GM21423 (cell line): Measurements from ENCODE around the gene FGD3.
"Not testable (repeated sequence)": the region's sequence is repeated elsewhere in the genome, so short reads cannot be mapped to it uniquely, and the experiment has no call there.

Experiments used
- ATAC-seq: cut with Tn5 transposase; IDR thresholded peaks from one replicate; pipeline ENCODE4 v1.9.1; 2021; ENCODE audit warnings: mild to moderate bottlenecking, moderate library complexity; ENCODE audit not compliant: unreplicated experiment

The FGD3 gene

DNA sequence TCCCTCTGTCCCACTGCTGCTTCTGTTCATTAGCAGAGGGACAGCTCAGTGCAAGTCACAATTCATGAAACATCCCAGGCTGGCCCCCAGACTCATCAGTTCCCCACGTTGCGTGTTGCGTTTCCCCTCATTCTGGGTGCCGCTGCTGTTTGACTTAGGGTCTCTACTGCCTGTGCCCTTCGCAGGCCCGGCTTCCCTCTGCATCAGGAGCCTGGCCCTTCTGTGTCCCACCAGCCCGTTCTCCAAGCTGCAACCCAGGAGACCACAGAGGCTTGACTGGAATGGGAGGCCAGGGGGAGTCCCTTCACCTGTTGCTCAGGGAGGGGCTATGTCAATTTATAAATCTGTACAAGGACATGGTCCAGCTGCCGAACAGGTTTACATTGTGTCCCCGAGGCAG, 57.2 kb downstream of the FGD3 start:
- ATAC-seq: no peak

DNA sequence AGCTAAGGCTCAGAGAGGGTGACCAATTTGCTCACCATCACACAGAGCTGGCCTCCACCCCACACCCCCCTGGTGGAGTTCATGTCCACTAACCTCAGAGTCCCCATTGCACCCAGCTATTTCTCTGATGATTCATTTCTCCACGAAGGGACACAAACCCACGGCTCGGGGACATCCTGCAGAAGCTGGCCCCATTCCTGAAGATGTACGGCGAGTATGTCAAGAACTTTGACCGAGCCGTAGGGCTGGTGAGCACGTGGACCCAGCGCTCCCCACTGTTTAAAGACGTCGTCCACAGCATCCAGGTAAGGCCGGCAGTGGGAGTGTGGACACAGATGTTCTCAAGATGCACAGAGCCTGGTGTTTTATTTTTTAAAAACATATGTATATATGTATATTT, 58.6 kb downstream of the FGD3 start:
- ATAC-seq: no peak

DNA sequence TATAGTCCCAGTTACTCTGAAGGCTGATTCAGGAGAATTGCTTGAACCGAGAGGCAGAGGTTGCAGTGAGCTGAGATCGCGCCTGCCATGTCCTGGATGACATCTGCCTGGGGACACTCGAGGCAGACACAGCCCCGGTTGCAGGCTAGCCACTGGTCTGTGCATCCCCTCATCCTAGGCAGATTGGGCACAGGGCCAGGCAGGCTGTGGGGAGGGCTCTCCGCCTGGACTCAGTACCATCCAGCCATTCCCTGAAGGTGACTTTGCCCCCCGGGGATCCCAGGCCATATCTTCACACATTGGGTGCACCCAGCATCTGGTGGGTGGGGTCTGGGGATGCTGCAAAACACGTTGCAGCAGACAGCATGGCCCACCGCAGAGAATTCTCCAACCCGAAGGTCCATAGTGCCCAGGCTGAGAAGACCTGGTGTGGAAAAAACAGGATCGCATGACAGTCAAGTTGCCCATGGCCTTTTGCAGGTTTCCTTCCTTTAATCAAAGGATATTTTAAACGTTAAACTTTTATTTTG, 60.3 kb downstream of the FGD3 start:
- no peak for ATAC-seq

DNA sequence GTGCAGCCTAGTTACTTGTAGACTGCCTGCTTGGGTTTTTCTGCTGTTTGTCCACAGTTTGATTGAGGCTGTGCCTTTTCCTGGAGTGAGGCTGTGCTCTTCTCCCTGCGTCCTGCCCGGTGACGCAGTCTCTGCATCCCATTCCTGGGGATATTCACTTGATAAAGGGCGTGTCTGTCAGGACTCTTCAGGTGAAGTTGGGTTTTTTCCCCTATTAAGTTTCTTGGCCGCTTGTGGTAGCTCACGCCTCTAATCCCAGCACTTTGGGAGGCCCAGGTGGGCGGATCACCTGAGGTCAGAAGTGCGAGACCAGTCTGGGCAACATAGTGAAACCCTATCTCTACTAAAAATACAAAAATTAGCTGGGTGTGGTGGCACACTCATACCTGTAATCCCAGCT, 61.1 kb downstream of the FGD3 start:
- ATAC-seq: no peak

DNA sequence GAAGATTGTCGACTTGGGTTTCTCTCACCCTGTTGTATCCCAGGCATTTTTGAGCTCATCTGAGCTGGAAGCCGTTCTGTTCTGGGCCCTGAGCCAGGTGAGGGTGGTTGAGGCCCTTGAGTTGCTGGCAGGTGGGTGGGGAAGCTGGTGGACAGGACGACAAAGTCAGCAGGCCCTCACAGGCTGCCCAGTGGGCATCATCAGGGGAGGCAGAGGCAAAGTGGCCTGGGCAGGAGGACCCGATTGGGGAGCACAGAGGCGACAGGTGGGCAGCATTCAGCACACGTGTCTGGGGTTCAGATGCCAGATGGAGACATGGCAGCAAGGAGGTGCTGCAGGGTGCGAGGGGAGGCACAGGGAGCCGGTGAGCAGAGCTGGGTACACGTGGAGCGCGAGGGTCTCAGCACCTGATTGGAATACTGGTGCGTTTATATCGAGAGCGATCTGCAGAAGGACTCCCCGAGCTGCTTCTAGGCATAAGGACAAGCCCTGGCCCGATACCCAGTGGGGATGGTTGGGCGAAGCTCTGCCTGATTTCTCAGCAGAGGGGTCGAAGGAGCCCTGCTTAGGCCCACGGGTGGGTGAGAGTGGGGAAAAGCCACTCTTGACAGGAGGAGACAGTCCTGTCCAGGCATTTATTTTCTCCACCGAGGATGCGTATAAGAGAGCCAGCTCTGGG, 62.2 kb downstream of the FGD3 start:
- ATAC-seq: no peak

DNA sequence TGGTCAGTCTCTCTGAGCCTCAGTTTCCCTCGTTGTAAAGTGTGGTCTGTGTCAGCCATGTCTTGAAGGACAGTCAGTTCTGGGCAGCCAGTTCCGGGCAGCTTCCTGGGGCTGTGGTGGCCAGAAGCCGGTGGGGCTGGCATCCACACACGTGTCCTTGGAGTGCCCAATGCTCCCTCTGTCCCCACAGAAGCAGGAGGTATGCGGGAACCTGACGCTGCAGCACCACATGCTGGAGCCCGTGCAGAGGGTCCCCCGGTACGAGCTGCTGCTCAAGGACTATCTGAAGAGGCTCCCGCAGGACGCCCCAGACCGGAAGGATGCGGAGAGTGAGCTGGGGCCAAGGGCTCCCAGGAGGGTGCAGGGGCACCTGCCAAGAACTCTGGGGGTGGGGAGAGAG, 62.7 kb downstream of the FGD3 start:
- no peak for ATAC-seq

DNA sequence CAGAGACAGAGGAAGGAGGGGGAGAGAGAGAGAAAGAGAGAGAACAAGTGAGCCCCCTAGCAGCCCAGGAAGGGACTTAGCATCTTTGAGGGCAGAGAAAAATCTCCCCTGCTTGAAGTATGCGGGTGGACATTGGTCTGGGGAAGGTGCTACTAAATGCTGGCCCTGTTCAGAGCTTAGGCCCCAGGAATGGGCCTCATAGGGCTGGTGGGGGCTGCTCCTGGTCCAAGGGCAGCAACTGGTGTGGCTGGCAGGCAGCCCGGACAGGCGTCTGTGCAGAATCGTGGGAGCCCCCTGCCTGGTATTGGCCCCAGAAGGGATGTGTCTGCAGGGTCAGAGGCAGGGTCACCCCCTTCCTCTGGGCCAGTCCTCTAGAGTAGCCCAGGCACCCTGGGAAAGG, 63.4 kb downstream of the FGD3 start:
- ATAC-seq: no peak

DNA sequence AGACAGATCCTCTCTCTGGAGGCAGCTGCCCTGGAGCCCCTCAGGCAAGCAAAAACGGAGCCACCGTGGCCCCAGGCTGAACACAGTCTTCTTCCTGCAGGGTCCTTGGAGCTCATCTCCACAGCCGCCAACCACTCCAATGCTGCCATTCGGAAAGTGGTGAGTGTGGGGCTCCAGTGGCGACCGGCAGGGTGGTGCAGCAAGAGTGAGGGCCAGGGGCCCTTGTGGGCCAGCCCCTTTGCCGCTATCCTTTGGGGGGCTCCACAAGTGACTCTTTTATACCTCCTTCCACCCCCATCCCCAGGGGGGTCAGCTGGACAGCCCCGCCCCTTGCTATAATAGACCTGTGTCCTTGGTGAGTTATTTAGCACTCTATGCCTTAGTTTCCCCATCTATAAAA, 63.8 kb downstream of the FGD3 start:
- no peak for ATAC-seq

DNA sequence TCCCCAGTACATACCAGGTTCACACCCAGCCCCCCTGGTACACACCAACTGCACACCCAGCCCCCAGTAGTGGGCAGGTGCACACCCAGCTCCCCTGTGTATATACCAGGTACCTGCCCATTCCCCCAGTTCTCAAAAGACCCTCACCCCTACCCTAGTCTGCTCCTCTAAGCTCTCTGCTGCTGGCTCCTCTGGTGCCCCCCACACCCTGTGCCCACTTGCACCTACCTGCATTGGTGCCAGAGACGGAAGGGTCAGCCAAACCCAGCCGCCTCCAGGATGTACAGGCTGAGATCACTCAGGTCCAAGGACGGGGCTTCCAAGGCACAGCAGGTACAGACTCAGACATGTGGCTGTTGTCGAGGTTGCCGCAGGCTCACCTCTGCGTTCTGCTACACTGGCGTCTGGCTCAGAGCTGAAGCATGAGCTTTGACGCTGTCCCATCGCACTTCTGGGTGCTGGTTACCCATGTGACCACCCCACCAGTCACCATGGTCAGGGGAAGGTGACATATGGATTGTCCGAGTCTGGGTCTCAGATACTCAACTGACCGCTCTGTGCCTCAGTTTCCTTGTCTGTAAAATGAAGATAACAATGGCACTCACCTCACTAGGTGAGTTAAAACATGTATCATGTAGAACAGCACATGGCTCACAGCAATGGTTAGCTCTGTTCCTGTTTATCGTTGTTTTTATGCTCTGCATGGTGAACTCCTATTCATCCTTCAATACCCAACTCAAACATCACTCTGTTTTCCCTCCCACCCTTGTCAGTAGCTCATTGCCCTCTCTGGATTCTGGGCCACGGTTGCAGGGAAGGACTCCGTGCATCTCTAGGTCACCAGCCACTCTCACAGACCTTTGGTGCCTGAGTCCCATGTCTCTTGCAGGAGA, 65.9 kb downstream of the FGD3 start:
- no peak for ATAC-seq

DNA sequence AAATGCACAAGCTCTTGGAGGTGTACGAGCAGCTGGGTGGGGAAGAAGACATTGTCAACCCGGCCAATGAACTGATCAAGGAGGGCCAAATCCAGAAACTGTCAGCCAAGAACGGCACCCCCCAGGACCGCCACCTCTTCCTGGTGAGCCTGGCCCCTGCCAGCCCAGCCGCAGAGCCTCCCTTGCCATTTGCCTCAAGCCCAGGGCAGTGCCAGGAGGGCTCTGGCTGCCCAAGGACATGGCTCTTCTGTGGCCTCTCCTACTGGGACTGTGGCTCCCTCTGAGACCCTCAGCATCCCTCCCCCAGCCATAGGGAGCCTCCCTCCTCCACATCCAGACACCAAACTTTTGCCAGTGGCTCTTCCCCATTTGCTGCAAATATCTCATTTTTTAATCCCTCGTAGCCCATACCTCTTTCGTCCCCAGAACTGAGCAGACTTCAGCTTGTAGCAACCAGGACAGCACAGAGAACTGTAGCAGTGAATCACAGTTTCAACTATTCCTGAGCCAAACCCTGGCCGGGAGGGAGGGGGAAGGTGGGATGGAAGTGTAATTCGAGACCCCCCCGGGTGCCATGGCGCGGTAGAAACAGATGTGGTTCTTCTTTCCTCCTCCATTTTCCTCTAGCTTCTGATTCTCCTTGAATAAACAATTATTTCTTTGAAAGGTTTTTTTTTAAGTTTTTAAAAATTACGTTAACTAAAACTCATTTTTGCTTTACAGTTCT, 66.7 kb downstream of the FGD3 start:
- no peak for ATAC-seq

DNA sequence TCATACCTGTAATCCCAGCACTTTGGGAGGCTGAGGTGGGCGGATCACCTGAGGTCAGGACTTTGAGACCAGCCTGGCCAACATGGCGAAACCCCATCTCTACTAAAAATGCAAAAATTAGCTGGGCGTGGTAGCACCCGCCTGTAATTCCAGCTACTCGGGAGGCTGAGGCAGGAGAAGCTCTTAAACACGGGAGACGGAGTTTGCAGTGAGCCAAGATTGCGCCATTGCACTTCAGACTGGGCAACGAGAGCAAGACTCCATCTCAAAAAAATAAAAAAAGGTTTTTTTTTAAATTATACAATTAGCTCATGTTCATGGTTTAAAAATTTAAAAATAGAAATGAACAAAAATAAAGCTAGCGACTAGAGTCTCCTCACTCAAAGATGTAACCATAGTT, 67.9 kb downstream of the FGD3 start:
- ATAC-seq: not testable (repeated sequence)

DNA sequence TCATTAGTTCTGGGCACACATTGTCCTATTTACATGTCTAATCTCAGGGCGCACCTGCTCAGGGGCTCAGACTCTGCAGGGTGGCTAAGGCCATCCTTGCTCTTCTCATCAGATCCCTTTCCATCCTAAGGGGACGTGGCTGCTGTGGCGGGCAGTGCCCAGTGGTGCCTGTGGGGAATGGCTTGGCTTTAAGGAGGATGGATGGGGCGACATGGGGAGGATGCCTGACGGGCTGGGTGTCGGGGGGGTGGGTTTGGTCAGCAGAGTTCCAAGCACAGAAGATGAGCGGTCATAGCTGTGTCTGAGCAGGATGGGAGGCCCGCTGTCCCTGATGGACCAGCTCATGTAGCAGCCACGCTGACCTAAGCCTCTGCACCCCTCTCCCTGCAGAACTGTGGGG, 70.3 kb downstream of the FGD3 start:
- ATAC-seq: no peak

DNA sequence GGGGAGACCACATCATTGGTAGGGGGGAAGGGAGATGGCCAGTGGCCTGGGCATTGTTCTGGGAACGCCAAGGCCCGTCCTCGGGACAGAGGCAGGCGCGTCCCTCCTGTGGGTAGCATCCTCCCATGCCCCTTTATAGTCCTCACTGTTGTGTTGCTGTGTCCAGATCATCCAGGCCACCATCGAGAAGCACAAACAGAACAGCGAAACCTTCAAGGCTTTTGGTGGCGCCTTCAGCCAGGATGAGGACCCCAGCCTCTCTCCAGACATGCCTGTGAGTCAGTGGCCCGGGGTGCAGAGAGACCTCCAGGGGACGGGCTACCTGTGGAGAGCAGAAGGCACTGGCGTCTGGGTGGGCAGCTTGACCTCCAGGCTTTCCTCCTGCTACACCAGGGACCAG, 72.8 kb downstream of the FGD3 start:
- ATAC-seq: no peak

DNA sequence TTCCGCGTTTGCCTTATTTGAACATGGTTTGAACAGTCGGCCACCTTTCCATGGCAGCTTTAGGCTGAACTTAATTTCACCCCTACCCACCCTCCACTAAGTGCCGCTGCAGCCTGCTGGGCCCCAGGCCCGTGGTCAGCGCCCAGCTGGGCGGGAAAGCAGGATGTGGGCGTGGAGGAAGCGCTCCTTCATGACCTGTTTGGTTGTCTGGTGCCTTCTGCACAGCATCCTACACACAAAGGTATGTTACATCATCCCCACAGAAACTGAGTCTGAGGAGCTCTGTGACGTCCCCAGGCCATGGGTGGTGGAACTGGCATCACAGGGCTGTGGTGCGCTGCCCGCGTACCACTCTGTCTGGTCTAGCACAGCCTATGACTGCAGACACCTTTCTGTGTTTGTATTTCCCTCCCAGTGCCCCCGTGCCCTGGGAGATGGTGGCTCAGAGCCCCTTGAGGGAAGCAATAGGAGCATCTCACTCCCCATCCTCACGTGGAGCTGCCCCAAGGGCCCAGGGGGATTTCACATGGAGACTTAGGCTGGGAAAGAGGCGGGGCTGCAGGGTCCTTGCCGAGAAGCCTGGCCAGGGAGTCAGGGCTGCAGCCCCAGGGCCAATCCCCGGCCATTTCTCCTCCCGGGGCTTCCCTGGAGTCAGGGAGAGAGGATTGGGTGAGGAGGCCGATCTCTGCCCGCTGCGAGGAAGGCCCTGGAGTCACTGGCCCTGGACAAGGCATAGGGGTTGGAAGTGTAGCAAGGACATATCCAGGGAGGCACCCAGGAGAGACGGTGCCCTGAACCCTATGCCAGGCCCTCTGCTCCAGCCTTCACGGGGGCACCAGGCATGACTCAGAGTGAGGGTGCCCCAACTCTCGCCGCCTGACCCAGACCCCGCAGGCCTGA, 73.7 kb downstream of the FGD3 start:
- ATAC-seq: no peak

DNA sequence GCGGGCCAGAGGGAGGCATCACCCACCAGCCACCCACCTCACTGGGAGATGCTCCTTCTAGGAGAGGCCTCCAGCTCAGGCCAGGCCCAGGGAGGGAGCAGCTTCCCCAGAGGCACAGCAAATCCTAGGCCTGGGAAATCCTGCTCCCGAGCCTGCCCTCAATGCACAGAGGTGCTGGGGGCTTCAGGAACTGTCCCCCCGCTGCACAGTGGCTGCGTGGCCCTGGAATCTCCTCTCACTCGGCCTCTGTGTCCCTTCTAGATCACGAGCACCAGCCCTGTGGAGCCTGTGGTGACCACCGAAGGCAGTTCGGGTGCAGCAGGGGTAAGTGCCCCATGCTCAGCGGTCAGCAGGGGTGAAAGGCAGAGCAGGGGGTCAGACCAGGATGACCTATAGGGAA, 74.7 kb downstream of the FGD3 start:
- no peak for ATAC-seq

DNA sequence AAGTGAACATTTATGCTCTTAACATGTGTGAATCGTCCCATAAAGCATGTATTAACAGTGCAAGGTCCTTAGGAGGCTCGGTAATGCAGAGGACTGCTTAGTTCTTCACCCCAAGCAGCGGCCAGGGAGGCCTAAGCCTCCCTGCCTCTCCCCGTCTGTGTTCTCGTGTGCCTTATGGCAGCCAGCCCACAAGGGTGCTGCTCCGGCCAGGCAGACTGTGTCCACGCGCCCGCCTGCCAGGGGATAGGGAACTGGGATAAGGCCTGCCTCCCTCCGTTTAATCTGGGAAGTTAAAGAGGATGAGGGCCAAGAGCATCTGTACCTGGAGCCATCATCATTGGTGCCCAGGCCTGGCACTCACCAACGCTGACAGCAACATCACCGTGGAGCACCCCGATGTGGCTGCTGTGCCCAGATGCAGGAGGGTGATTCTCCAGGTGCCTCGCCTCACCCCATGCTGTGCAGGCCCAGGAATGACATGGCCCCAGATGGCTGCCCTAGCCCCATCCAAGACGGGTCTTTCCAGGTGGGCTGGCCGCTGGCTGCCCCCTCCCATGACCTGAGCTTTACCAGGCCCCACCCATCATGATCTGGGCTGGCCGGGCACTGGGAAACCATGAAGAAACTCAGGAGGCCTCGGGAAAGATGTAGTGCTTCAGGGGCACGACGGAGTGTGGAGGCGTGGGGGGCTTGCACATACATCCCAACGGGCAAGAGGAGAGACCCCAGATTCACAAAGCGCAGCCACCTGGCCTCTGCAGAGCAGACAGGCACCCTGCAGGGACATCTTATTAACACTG, 75.6 kb downstream of the FGD3 start:
- no peak for ATAC-seq

DNA sequence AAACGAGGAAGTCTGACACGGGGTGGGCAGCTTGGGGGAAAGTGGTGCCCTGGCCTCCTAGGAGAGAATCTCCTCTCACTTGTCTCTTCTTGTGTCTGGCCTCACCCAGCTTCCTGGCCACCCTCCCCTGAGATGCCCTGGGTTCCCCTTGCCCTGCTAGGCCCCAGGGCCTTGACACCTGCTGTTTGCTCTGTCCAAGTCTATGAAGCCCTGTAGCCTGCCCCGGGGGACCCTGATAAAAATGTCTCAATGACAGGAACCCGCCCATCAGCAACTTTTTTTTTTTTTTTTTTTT, 76.1 kb downstream of the FGD3 start:
- no peak for ATAC-seq

DNA sequence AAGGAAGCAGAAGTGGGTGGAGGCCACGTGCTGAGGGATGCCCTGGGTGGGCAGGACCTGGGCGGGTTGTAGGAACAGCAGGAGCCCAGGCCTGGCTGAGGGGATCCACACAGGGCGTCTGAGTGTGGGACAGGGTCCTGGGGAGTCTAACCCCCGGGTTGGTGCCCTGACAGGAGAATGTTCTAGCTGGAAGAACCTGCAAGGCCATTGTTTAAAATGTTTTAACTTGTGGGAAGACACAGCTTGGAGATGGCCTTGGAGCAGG, 77.3 kb downstream of the FGD3 start:
- no peak for ATAC-seq

DNA sequence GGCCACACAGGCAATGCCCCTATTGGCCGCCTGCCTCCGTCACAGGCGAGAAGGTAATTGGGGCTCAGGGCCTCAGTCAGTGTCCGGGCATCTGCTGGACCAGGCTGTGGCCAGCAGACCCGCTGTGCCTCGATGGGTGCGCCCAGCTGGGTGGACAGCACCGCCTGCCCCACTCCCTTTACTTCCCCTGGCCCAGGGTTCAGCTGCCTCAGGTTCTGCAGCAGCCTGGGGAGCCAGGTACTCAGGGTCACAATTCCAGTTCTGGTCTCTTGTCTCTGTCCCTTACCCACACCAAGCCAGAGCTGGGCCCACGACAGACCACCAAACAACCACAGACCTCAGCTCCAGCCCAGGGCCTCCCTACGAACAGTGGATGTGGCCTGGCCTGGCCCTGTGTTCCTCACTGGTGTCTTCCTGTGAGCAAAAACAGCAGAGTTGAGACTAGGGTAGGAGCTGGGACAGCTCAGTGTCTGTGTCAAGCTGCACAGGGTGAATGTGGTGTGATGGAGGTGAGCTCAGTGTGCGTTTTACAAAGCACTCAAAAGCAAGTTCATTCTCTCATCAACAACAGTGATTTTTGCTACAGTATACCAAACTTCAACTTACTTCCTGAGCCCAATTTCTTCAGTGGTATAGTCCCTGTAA, 77.8 kb downstream of the FGD3 start:
- ATAC-seq: no peak

DNA sequence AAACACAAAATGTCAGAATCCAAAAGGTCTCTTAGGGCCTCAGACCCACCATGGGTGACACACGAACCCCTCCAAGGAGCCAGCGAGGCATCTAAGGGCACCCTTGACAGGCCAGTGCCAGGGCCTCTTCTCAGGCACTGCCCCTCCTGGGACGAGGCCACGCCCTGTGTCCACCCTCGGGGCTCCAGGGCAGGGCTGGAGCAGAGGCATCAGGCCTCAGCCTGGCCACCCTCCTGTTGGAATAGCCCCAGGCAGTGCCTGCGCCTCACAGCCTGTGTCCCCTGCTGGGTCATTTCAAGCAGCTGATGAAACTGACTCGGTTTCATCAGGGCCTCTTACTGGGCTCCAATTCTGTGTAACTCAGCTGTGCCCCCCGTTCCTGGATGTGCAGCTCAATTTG, 78.4 kb downstream of the FGD3 start:
- no peak for ATAC-seq
